ENCODE data around the gene ABCA10.
A peak's percentile ranks its signal among the peaks of the same experiment; 100 is the strongest.
"Not testable (repeated sequence)": the region's sequence is repeated elsewhere in the genome, so short reads cannot be mapped to it uniquely, and the experiment has no call there.

Gene ABCA10, protein sequence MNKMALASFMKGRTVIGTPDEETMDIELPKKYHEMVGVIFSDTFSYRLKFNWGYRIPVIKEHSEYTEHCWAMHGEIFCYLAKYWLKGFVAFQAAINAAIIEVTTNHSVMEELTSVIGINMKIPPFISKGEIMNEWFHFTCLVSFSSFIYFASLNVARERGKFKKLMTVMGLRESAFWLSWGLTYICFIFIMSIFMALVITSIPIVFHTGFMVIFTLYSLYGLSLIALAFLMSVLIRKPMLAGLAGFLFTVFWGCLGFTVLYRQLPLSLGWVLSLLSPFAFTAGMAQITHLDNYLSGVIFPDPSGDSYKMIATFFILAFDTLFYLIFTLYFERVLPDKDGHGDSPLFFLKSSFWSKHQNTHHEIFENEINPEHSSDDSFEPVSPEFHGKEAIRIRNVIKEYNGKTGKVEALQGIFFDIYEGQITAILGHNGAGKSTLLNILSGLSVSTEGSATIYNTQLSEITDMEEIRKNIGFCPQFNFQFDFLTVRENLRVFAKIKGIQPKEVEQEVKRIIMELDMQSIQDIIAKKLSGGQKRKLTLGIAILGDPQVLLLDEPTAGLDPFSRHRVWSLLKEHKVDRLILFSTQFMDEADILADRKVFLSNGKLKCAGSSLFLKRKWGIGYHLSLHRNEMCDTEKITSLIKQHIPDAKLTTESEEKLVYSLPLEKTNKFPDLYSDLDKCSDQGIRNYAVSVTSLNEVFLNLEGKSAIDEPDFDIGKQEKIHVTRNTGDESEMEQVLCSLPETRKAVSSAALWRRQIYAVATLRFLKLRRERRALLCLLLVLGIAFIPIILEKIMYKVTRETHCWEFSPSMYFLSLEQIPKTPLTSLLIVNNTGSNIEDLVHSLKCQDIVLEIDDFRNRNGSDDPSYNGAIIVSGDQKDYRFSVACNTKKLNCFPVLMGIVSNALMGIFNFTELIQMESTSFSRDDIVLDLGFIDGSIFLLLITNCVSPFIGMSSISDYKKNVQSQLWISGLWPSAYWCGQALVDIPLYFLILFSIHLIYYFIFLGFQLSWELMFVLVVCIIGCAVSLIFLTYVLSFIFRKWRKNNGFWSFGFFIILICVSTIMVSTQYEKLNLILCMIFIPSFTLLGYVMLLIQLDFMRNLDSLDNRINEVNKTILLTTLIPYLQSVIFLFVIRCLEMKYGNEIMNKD (N-terminal part only)

DNA sequence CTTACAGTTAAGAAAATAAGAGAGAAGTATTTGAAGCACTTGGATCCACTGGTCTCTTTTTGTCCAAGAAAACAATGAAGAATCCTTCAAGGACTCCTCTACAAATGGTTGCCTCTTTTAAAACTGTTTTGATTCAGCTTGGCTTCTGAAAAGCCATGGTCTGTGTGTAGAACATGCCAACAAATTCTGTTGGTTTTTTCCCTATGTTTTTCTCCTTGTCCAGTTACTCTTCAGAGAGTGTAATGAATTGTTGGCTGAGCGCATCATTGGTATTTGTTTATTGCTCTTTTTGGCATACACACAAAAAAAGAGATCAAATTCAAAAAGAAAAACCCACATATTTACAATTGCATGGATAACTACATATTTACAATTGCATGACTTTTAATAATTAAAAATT, at the start of gene ABCA10:
TSS of gene ABCA10 (minus strand) at position 249 of the 400 bp plus-strand sequence. CDS start 3,466 bp downstream, outside the sequence.
- DNase-seq, result no peak

DNA sequence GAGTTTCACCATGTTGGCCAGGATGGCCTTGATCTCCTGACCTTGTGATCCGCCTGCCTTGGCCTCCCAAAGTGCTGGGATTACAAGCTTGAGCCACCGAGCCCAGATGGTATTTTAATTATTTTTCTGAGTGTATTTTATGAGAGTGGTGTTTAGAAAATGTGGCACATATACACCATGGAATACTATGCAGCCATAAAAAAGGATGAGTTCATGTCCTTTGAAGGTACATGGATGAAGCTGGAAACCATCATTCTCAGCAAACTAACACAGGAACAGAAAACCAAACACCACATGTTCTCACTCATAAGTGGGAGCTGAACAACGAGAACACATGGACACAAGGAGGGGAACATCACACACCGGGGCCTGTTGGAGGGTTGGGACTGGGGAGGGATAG, 47.7 kb upstream of the ABCA10 start:
- not testable (repeated sequence) for DNase-seq

DNA sequence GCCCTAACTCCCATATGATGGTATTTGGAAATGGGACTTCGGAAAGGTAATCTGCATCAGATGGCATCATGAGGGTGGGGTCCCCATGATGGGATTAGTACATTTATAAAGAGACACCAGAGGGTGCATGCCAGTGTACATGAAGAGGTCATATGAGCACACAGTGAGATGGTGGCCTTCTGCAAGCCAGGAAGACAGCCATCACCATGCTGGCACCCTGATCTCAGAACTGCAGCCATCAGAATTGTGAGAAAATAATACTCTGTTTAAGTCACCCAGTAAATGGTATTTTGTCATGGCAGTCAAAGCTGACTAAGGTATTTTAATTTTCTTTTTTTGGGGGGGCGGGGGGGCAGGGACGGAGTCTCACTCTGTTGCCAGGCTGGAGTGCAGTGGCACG, 47.1 kb upstream of the ABCA10 start:
- DNase-seq, result no peak

DNA sequence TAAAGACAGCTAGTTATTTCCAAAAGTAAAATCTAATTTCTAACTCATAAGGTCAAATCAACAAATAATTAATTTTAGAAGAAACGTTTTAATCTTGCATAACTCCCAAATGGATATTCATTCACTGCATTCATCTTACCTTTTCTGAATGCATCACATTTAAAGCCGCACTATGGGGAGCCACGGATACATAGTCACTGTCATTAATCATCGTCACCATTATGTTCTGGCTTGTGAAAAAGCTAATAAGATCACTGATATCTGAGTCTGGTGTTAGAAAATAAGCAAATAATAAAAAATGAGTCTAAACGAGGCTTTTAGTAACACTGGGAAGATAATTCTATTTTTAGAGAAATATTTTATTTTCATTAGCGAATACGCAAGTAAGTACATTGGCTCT, 42.4 kb upstream of the ABCA10 start:
- DNase-seq, result no peak

DNA sequence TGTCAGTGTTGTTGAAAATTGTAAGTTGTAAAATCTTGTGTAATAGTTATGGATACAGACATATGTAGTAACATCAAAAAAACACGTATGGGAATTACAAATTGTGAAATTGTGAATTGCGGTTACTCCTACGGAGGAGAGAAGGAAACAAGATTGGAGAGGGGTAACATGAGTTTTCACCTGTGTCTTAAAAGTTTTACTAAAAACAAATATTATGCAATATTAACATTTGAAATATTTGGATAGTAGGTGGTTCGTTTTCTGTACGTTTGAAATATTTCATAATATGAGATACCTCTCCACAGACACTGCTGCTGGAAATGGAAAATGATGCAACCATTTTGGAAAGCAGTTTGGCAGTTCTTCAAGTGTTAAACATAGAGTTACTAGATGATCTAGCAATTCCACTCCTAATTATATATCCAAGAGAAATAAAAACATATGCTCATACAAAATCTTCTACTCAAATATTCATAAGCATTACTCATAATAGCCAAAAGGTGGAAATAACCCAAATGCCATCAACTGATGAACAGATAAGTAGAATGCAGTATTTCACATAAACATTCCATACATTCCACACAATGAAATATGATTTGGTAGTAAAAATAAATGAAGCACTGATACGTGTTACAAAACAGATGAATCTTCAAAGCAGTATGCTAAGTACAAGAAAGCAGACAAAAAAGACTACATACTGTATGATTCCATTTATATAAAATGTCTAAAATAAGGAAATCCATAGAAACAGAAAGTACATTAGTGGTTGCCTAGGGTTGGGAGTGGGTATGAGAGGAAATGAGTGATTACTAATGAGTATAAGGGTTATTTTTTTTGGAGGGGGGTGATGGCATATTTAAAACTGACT, 40.7 kb upstream of the ABCA10 start:
- DNase-seq, result no peak

DNA sequence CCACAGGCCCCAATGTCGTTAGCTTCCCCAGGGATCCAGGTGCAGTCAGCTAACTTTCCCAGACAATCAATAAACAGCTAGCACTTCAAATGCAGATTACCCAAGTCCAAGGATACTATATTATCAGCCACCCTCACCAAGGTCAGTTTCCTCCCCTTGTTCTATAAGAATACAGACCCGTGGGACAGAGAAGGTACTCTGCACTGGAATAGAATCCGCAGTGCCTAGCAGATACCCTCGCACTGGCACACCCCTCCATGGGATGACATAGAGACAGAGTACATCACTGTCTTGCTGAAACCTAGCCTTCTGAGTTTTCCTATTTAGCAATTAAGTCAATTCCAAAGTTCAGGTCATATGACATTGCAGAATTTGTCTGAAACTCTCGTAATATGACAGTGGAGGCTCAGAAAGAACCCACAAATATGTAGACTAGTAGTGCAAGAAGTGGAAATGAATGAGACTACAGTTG, 40.0 kb upstream of the ABCA10 start:
- no peak for DNase-seq

DNA sequence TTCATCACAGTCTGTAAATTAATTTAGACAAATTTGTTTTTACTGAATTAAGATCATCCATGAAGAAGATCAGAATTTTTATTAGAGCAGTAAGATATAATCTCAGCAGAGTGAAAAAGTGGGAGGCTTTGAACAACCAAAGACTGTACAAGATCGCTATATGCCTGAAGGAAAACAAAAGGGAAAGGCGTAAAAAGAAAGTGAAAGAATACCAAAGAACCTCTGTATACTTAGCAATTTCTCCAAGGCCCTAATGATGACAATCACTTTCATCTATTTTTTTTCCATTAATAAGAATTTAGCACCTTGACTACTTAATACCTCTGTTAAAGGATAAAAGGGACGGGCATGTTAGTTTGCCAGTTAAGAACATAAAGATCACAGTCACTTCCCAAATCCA, 38.6 kb upstream of the ABCA10 start:
- no peak for DNase-seq

DNA sequence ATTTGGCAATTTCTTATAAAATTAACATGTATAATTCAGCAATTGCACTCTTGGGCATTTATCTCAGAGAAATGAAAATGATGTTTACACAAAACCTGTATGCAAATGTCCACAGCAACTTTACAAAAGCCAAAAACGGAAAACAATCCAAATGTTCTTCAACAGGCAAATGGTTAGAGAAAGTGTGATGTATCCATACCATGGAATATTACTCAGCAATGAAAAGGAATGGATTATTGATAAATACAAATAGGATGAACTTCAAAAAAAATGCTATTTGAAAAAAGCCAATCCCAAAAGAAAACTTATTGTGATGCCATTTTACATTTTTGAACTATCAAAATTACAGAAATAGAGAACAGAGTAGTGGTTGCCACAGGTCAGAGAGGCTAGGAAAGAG, 37.2 kb upstream of the ABCA10 start:
- DNase-seq, result no peak

DNA sequence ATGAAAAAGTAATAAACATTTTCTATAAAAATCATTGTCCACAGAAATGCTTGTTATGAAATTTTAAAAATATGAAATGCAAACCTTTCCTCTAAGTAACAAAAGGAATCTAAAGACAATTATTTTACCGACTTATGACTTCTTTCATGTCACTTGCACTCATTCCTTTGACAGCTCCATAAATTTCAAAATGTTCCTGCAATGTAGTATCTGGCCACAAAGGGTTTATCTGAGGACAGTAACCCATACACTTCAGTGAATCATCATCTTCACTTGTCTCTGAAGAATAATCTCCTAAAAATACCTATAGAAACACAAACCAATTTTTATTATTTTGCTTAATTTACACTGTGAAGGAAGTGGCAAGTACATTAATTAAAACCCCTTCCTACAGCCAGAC, 25.6 kb upstream of the ABCA10 start:
- DNase-seq, result no peak

DNA sequence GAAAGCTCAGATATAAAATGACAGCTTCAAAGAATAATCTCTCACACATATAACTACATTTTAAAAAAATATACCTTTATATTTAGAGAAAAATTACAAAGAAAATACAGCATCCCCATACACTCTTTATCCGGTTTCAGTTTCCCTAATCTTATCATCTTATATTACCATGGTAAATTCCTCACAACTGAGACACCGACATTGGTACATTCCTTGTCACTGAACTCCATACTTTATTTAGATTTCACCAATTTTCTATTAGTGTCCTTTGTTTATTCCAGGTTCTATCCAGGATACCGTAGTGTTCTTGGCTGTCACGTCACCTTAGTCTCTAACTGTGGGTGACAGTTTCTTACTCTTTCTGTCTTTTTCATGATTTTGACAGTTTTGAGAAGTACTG, 22.0 kb upstream of the ABCA10 start:
- no peak for DNase-seq

DNA sequence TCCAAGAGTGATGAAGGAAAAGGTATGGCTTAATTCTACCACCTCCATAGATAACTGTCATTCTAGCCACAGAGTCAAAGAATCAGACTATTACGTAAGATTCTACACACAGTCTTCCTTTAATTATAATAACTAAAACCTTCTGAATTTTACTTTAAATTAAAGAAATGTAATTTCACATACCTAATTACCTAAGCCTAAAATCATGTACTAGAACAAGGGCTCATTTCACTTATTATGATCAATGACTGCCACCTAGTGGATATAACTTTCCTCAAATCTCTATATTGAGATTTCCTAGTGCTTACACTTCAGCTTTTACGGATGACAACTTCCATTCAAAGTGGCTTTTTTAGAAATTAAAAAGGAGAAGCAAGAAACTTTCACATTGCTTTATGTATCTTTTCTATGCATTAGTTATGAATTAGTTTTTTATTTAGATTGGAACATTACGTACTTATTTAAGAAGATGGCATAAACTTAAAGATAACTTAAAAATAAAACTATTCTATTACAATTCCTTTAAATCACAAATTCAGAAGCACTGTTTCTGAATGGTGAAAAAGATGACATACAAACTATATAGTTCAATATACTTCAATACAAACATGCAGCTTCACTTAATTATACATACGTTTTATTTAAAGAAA, 18.2 kb upstream of the ABCA10 start:
- peak; percentile 24 for DNase-seq

DNA sequence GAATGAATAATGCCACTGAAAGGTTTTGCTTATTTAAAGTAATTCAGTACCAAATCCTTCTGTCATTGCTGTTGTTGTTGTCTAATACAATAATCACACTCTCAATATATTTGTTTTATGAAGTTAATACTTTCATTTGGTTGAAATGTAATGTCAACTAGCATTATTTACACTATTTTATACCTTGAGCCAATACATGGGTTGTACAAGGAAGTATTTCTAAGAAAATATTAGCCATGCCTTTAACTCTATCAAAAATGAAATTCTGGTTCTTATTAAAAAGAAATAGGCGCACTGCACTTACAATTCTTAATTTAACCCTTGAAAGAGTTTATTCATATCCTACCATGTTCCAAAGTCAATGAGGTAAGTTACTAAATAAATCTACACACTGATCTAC, 17.6 kb upstream of the ABCA10 start:
- no peak for DNase-seq

DNA sequence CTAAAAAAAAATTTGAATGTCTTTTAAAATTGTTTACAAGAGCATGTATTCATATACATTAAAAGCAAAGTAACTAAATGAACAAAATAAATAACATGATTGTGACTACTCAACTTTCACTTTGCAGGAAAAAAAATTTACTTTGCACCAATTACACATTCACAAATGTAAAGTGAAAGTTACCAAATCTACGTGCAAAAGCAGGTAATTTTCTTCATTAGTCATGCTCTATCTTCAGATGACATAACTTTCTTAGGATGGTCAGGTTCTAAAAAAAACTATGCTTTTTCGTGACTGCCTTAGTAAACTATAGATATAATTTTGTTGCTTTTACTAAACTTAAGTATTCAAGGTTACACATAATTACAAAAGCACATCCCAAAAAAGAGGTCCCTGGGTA, 17.0 kb upstream of the ABCA10 start:
- no peak for DNase-seq

DNA sequence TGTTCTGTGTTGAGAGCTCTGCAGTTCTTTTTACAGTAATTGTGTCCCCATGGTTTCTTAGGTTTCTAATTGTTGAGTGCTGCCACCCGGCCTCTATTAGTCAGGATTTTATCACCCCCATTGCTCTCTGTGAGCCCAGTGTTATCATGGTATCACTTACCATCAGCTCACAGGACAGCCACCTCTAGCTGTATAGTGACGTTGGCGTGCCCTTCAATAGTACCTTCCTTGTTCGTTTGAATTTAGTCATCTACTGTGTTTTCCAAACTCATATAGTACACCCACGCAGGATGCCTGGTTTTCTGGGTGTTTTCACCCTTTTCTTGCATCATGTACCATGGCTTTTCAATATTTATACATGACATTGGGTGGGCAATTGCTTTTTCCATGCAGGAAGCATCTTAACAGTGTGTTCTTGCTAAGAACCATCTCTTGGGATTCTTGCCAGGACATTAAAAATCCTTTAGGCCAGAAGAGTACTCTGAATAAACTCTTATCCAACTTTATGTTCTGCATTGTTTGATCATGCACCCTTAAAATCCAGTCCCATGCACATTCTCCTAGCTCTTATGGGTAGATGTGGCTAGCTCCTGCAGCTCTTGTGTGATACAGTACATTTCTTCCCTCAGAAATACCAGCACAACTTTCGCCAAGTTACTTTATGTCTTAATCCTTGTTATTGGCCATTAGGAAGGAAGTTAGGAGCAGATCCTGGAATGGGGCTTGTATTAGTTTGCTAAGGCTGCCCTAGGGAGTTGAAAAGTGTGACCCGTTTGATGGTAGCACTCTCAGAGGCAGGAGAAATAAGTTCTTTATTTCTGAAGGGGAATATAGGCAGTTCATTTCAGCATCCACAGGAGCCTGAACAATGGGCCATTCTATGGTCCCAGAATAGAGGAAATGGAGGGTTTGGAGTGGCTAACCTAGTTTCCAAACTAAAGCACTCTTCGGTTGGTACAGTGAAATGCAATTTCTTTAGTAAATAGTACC, 11.3 kb upstream of the ABCA10 start:
- no peak for DNase-seq

DNA sequence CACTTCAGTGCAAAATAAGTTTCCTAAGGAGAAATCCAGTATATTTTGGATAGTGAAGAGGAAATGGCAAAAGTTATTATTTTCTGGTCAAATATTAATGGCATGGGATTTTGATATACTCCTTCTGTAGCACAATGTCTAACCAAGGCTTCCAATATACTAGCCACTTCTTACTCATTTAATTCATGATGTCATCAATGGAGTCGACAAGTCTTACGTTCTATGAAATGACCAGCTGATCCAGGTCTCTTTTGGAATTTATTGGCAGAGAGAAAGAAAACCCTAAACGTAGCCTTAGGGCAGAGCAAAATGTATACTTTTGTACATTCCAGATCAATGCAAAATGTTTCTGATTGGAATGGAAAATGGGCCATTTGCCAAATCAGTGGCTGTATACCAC, 8.3 kb upstream of the ABCA10 start:
- no peak for DNase-seq

DNA sequence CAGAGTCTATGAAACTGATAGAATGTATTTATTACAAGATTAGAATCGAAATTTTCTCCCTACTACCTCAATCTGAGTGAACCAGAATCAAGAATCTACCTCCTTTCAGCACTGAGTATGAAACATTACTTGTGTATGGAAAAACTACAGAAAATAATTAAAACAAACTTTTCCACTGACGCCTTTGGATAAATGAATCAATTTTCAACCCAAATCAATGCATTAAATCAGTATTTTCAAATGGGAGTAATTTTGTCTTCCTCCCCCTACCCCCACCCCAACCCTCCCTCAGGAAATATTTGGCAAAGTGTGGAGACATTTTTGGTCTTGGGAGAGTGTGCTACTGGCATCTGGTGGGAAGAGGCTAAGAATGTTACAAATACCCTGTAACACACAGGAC, 7.8 kb upstream of the ABCA10 start:
- DNase-seq, result no peak

DNA sequence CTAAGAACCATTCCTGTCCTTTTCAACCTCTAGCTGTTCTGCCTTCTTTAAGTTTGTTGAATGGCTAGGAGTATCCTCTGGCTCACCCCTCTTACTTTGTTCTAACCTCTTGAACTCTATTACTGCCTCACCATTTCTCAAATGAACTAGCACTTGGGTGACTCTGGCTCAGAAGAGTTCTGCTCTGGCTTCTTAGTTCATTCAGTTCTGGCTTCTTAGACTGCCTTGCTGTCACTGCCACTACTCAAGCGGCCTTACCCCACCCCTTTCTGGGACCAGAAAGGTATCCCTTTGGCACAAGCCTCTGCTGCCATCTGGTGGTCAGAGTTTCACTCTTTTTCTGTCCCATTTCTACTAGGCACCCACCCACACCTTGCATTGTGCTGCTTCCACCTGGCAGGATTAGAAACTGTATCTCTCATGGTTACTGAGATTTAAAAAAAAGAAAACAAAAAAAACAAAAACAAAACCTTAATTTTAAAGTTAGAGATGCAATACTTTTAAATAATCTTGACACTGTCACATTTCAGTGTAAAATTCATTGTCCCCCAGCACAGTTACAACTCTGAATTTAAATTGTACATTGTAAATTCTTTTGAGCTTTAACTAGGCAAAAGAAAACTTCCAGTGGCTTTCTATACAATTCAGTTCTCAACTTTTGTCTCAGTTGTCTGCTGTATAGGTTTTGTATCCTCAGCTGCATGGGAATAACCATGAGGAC, 6.9 kb upstream of the ABCA10 start:
- peak; percentile 24 for DNase-seq

DNA sequence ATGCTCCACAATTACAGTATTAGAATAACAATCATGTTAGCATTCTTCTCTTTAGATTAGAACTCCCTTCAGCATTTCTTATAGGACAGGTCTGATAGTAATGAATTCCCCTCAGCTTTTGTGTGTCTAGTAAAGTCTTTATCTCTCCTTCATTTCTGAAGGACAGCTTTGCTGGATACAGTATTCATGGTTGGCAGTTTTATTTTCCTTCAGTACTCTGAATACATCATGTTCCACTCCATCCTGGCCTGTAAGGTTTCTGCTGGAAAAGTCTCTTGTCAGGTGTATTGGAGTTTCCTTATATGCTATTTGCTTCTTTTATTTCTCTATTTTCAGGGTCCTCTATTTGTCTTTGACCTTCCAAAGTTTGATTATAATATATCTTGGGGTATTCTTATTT, 4.0 kb upstream of the ABCA10 start:
- DNase-seq, result no peak

DNA sequence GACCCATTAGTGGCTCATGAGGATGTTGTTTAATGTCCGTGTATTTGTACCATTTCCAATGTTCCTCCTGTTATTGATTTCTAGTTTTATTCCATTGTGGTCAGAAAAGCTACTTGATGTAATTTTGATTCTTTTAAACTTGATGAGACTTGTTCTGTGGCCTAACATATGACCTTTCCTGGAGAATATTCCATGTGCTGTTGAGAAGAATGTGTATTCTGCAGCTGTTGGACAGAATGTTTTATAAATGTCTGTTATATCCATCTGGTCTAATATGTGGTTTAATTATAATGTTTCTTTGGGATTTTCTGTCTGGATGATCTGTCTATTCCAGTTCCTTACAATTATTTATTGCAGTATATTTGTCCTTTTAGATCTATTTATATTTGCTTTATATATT, 2.9 kb upstream of the ABCA10 start:
- DNase-seq, result no peak

DNA sequence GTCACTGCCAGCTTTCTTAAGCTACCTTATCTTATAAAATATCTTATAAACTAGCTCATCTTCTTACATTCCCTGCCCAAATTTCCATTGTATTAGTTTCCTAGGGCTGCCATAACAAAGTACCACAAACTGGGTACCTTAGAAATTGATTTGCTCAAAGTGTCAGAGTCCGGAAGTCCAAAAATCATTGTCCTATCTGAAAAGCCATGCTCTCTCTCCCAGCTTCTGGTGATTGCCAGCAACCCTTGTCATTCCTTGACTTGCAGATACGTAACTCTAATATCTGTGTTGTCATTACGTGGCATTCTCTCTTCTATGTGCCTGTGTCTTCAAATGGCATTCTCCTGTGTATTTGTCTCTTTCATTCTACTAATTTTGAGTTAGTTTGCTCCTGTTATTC, 2.3 kb upstream of the ABCA10 start:
- DNase-seq, result no peak

Measured in DMS153 (cell line).